ENCODE measurements around the gene ARID5A. TPM values are rescaled to one million over a fixed set of nuclear protein-coding genes. Genes with fewer than 3 reads are reported as not detected.

Gene ARID5A
- total RNA-seq, 1 donor from 2014 or later: 16.2 TPM

DNA sequence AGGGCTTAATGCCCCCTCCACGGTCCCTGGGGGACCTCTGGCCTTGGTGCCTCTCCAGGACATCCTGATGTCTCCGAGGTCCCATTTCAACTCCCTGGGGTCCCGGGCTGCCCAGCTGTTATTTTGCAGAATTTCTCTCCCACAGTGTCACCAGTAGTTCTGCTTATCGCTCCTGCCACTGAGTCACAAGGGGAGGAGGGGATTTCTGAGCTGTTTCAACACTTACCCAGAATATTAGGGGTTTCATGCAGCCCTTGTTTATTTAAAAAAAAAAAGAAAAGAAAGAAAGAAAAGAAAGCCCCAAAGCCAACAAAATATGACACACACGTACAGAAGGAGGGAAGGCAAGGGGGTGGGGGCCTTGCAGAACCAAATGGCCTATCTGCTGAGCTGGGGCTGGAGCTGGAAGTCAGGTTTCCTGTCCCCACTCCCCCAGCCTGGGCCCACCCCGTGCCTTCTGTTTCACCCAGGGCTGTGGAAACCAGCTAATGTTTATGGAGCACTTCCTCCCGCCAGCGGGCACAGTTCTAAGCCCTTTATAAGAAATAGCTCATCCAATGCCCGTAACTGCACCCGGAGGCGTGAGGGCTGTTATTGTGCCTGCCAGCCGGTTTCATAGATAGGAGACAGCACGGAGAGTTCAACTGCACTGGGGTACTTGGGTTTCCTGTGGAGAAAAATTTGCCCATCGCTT, 8.4 kb upstream of the ARID5A start:
- DNase-seq: peak; percentile 34

GRCh38 chr2:96528700-96529375, 7.7 kb upstream of the ARID5A start:
- no peak for DNase-seq

DNA sequence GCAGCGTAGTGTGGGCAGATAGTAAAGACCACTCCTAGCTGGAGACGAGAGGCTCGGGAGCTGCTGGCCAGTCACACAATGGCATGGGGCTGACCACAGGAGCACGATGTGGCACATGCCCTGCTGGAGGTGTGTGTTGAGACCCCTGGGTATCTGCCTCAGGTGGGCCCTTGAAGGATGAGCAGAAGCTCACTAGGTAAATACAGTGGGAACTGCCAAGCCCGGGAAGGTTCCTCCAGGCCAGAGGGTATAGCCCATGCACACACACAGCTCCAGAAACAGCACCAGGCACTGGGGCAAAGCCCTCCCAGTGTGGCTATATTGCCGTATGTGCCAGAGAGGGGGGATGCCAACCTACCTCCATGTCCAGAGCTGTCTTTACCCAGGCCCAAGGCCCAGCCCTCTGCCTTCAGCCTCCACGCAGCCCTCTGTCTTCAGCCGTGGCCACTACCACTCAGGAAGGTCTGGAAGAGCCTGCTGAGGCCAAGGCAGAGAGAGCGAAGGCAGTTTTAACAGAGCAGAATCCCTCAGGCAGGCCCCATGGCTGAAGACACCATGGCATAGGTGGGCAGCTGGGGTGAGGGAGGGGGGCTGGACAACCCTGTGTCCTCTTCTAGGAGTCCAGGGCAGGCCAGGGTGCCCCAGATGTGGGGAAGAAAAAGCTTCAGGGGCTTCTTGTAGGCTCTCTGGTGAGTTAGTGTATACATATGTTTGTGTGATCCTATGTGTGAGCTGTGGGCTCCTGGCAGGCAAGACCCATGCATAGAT, 7.0 kb upstream of the ARID5A start:
- DNase-seq: no peak

- DNase-seq: no peak
Measured at GRCh38 chr2:96530144-96530430, 6.5 kb upstream of the ARID5A start.

DNA sequence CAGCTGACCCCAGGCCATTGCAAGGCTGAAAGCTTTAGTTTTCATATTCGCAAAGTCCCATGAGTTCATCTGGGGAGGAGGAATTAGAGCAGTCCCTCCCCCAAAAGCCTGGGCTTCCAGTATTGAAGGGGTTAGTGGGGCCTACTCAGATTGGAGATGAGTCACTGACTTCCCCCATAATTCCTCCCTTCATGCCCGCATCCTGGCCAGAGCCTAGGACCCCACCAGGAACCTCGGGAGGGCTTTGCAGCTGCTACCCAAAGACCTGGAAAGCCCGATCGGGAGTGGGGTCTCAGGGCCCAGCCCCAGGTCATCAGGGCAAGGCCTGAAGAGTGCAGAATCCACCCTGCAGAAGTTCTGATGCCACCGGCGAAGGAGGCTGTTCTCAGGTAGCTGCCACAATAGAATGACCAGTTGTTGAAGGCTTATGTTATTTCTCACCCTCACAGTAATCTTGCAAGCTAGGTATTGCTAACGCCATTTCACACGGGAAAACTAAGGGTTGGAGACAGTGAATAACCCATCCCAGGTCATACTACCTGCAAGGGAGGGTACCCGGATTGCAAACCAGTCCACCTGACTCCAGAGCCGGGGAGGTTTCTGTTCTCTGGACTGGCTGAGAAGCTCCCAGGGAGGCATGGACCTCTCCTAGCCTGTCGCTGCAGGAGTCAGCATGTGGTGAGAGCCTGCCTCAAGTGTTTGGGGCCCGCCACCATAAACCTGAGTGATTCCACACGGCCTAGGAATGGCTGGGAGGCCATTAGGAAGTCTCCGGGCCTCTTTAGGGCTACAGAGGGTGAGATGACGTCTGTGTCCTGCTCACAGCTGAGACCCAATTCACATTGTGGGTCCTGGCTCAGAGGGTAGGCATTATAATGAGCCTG, 5.8 kb upstream of the ARID5A start:
- DNase-seq: no peak

DNA sequence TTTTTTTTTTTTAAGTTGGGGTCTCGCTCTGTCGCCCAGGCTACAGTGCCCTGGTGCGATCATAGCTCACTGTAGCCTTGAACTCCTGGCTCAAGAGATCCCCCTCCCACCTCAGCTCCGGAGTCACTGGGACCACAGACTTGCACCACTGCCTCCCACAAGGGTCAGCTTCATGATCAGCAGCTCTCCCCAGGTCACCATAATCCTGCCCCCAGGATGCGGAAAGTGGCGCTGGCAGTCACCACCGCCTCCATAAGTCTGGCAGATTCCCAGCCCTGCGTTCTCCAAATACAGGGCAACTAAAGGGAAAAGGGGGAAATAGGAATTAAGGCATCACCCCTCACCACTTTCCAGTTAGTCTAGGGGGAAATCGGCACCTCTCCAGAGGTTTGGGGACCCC, 5.2 kb upstream of the ARID5A start:
- DNase-seq: no peak

- DNase-seq: peak; percentile 99
Measured at GRCh38 chr2:96531872-96532505, 4.6 kb upstream of the ARID5A start.

- no peak for DNase-seq
Measured at GRCh38 chr2:96532641-96533291, 3.8 kb upstream of the ARID5A start.

DNA sequence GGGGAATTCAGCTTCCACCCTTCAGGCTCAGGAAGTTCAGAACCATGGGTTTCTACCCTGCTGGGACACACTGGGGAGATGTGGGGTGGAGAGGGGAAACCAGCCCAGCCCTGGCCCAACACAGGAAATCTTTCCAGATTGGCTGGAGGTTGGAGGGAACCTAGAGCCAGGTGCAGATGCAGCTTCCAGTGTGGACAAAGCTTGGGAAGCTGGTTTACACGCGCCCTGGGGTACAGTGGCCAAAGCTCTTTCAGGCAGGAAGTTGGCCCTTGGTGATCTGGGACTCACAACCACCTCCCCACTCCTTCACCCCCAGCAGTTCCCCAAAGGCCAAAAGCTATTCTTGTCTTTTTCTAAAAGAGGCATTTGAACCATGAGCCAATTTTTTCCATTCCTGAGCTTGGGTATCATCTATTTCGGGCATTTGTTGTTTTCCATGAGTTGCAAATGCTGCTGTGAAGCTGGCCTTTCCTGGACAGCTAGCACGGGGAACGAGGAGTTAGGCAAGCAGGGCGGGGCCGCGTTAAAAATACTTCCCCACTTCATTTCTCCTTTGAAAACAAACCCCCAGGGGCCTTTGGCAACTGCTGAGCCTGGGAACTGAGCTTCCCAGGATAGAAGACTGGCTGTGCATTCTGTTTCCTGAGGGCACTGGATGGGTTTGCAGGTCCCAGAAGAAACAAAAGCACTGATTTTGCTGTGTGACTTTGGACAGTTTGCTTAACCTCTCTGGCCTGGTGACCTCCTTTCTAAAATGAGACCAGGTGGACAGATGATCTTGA, 3.1 kb upstream of the ARID5A start:
- peak; percentile 88 for DNase-seq

- DNase-seq: no peak
Measured at GRCh38 chr2:96534141-96534540, 2.4 kb upstream of the ARID5A start.

- DNase-seq: no peak
Measured at GRCh38 chr2:96534701-96535181, 1.8 kb upstream of the ARID5A start.

- DNase-seq: no peak
Measured at GRCh38 chr2:96535331-96535730, 1.2 kb upstream of the ARID5A start.

GRCh38 chr2:96537066-96537733, 648 bp downstream of the ARID5A start:
- peak; percentile 43 for DNase-seq

GRCh38 chr2:96537734-96538486, 1.4 kb downstream of the ARID5A start:
- DNase-seq: no peak

- DNase-seq: no peak
Measured at GRCh38 chr2:96538487-96539214, 2.1 kb downstream of the ARID5A start.

DNA sequence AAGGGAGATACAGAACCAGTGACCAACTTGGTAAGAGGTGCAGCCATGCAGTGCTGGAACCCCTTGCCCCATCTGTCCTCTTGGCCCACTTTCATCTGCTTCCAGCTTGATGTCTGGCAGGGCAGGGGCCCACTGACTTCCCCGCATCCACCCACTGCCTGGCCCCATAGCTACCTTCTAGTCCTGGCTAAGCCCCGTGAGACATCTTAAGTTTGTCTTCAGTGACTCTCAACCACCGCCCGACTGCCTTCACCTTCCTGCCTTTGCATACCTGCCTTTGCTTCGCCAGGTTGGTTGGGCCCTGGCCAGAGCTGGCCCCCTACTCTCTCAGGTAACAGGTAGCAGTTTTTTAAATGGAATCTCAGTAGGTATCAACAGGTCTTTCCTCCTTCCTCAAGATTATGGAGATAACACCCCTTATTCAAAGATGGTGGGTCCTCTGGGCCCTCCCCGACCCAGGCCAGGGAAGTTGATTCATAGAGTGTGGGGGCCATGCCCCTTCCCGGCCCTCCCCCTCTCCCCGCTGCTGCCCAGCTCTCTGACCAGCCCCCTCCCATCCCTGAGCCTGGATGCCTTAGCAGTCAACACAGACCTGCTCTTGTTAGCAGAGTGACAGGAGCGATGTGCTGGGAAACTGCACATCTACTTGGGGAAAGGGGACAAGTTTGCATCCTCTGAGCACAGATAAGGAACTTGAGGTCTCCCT, 2.8 kb downstream of the ARID5A start:
- DNase-seq: no peak

GRCh38 chr2:96540136-96540535, 3.6 kb downstream of the ARID5A start:
- DNase-seq: no peak

All from skin of body (tissue), 2 donors.